GM12892 (cell line): Measurements from ENCODE around the gene SPINT3.

Experiments
- POLR2A ChIP-seq: IDR thresholded peaks from 2 replicates; pipeline ENCODE4 v1.6.1; 2011; ENCODE audit warnings: low read depth, low read length, control low read depth
- POLR2AphosphoS5 ChIP-seq: IDR thresholded peaks from 2 replicates; pipeline ENCODE4 v1.6.1; 2011; ENCODE audit warnings: low read depth, low read length, control low read depth

- no peak for TF ChIP-seq POLR2A
- TF ChIP-seq POLR2AphosphoS5, result no peak
These were observed 49.7 kb downstream of the SPINT3 start for GRCh38 chr20:45465491-45466266.
